Right atrium auricular region (tissue), 2 donors: Measurements from ENCODE around the gene POLR1A. TPM values are rescaled to one million over a fixed set of nuclear protein-coding genes. Genes with fewer than 3 reads are reported as not detected.

Experiments
- DNase-seq: peaks from one replicate; pipeline ENCODE4 v3.0.0-alpha.2; 2019; ENCODE audit warnings: low spot score
- H3K27ac ChIP-seq, 2 donors: fragments of 200-600 bp; sonication (generic); 1 replicate in 1 of 2; 2 replicates in 1 of 2; pipeline ENCODE4 v1.5.1; 2016 to 2019
- H3K27me3 ChIP-seq, 2 donors: fragments of 200-600 bp; sonication (generic); one replicate each; pipeline versions ENCODE4 v1.5.1 to v1.6.0; 2017 to 2019
- H3K36me3 ChIP-seq: fragments of 200-600 bp; sonication (generic); one replicate; pipeline ENCODE4 v1.5.1; 2016
- H3K4me1 ChIP-seq, 2 donors: fragments of 200-600 bp; sonication (generic); one replicate each; pipeline versions ENCODE4 v1.5.1 to v1.6.0; 2017 to 2019
- H3K4me3 ChIP-seq, 2 donors: fragments of 200-600 bp; sonication (generic); 1 replicate in 1 of 2; 2 replicates in 1 of 2; pipeline ENCODE4 v1.5.1; 2017 to 2019; ENCODE audit warnings: mild to moderate bottlenecking in 1 of 2, moderate library complexity in 1 of 2
- H3K9me3 ChIP-seq, 2 donors: fragments of 200-600 bp; sonication (generic); one replicate each; pipeline ENCODE4 v1.5.1; 2019
- CTCF ChIP-seq, 2 donors: fragments of 200-600 bp; sonication (generic); IDR thresholded peaks; one replicate each; pipeline ENCODE4 v1.5.1; 2019; ENCODE audit warnings: antibody characterized with exemption in 2 of 2
- total RNA-seq, 2 donors: library from RNA; depleted of rRNA; stranded (reverse); fragments of >200 nt; gene quantifications; one replicate each; pipeline ENCODE4 v1.1.0, GENCODE V29; 2016

The POLR1A gene
- total RNA-seq, 2 donors from 2014 or later = 14.1 to 20.6 TPM

GRCh38 chr2:86016581-86016980 is 89.1 kb downstream of the POLR1A start:
- H3K9me3 ChIP-seq = peaks cover 0 to 9% of the 10 kb centered on the region in 2 donors
- no peak overlapping the region for H3K4me3 ChIP-seq
- H3K27ac ChIP-seq = no peak overlapping the region
- H3K27me3 ChIP-seq = no peaks in the 10 kb centered on the region
- peaks cover 0 to 19% of the 10 kb centered on the region in 2 donors for H3K4me1 ChIP-seq
- no peaks in the 10 kb centered on the region for H3K36me3 ChIP-seq
- no peak for DNase-seq
- no peak for TF ChIP-seq CTCF (IDR thresholded peaks at IDR 0.05)

- H3K27me3 ChIP-seq = no peaks in the 10 kb centered on the region
- TF ChIP-seq CTCF (IDR thresholded peaks at IDR 0.05) = no peak
- peaks cover 0 to 12% of the 10 kb centered on the region in 2 donors for H3K4me1 ChIP-seq
- no peak overlapping the region for H3K4me3 ChIP-seq
- no peak for DNase-seq
- peaks cover 0 to 9% of the 10 kb centered on the region in 2 donors for H3K9me3 ChIP-seq
- H3K27ac ChIP-seq = no peak overlapping the region
- no peaks in the 10 kb centered on the region for H3K36me3 ChIP-seq
Measured at GRCh38 chr2:86015699-86016098, 90.0 kb downstream of the POLR1A start.

- Histone ChIP-seq H3K4me1 (peaks cover 0 to 9% of the 10 kb centered on the region in 2 donors), H3K27ac (no peak overlapping the region), H3K4me3 (no peak overlapping the region), H3K9me3 (peaks cover 0 to 9% of the 10 kb centered on the region in 2 donors), H3K36me3 (no peaks in the 10 kb centered on the region), H3K27me3 (no peaks in the 10 kb centered on the region)
- DNase-seq = no peak
- no peak for TF ChIP-seq CTCF (IDR thresholded peaks at IDR 0.05)
Measured at GRCh38 chr2:86015006-86015405, 90.7 kb downstream of the POLR1A start.

- TF ChIP-seq CTCF (IDR thresholded peaks at IDR 0.05) = no peak
Measured at GRCh38 chr2:86014493-86014892, 91.2 kb downstream of the POLR1A start.

GRCh38 chr2:86012007-86012712 is 93.5 kb downstream of the POLR1A start:
- H3K9me3 ChIP-seq = peaks cover 0 to 9% of the 10 kb centered on the region in 2 donors
- H3K36me3 ChIP-seq = no peaks in the 10 kb centered on the region
- no peak for TF ChIP-seq CTCF (IDR thresholded peaks at IDR 0.05)
- no peaks in the 10 kb centered on the region for H3K4me1 ChIP-seq
- no peaks in the 10 kb centered on the region for H3K27me3 ChIP-seq
- no peak overlapping the region for H3K4me3 ChIP-seq
- DNase-seq = no peak
- no peak overlapping the region for H3K27ac ChIP-seq

More at GRCh38 chr2:86014493-86014892, 91.2 kb downstream of the POLR1A start:
- H3K4me1 ChIP-seq = peaks cover 0 to 9% of the 10 kb centered on the region in 2 donors
- no peaks in the 10 kb centered on the region for H3K27me3 ChIP-seq
- H3K4me3 ChIP-seq = no peak overlapping the region
- H3K36me3 ChIP-seq = no peaks in the 10 kb centered on the region
- peaks cover 0 to 9% of the 10 kb centered on the region in 2 donors for H3K9me3 ChIP-seq
- no peak overlapping the region for H3K27ac ChIP-seq
- DNase-seq = no peak
